HL-60 (cell line): ENCODE results near the gene ANLN.

Experiments
- GABPA ChIP-seq: IDR thresholded peaks from 2 replicates; pipeline ENCODE4 v1.6.1; 2012; ENCODE audit warnings: low read depth
- POLR2AphosphoS5 ChIP-seq: IDR thresholded peaks from 2 replicates; pipeline ENCODE4 v1.6.1; 2012; ENCODE audit warnings: low read depth
- REST ChIP-seq: IDR thresholded peaks from 2 replicates; pipeline ENCODE4 v1.6.1; 2012; ENCODE audit warnings: low read depth; ENCODE audit not compliant: insufficient replicate concordance
- SPI1 ChIP-seq: IDR thresholded peaks from 2 replicates; pipeline ENCODE4 v1.6.1; 2012; ENCODE audit warnings: low read depth, mild to moderate bottlenecking, borderline replicate concordance
- TF ChIP-seq, protein P1 (sequence below): IDR thresholded peaks from one replicate; pipeline ENCODE4 v1.5.1; 2011; ENCODE audit warnings: low read length, control low read depth, inconsistent platforms; ENCODE audit not compliant: insufficient read depth

GRCh38 chr7:36486336-36486735 lies 96.7 kb downstream of the ANLN start:
- TF ChIP-seq, protein P1, sequence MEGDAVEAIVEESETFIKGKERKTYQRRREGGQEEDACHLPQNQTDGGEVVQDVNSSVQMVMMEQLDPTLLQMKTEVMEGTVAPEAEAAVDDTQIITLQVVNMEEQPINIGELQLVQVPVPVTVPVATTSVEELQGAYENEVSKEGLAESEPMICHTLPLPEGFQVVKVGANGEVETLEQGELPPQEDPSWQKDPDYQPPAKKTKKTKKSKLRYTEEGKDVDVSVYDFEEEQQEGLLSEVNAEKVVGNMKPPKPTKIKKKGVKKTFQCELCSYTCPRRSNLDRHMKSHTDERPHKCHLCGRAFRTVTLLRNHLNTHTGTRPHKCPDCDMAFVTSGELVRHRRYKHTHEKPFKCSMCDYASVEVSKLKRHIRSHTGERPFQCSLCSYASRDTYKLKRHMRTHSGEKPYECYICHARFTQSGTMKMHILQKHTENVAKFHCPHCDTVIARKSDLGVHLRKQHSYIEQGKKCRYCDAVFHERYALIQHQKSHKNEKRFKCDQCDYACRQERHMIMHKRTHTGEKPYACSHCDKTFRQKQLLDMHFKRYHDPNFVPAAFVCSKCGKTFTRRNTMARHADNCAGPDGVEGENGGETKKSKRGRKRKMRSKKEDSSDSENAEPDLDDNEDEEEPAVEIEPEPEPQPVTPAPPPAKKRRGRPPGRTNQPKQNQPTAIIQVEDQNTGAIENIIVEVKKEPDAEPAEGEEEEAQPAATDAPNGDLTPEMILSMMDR, result no peak
- TF ChIP-seq REST (no peak), SPI1 (no peak), POLR2AphosphoS5 (no peak), GABPA (no peak)
